Left renal cortex interstitium (tissue), 4 donors: Measurements from ENCODE around the gene FAM234B. TPM values are rescaled to one million over a fixed set of nuclear protein-coding genes. Genes with fewer than 3 reads are reported as not detected.
"Not testable (repeated sequence)": the region's sequence is repeated elsewhere in the genome, so short reads cannot be mapped to it uniquely, and the experiment has no call there.

Experiments used
- DNase-seq, 4 donors: peaks; one replicate each; pipeline ENCODE4 v3.0.0-alpha.2; 2013; ENCODE audit warnings: low read depth in 4 of 4, low spot score in 2 of 4, missing footprints in 1 of 4
- polyA plus RNA-seq, 4 donors: library from polyadenylated mRNA; unstranded; fragments of 120-200 nt; gene quantifications; one replicate each; pipeline ENCODE4 v1.2.1, GENCODE V29; 2013; ENCODE audit not compliant: insufficient read length in 4 of 4

The FAM234B gene
- polyA plus RNA-seq, 4 donors: 10.3 to 13.6 (median 12.7) TPM

DNA sequence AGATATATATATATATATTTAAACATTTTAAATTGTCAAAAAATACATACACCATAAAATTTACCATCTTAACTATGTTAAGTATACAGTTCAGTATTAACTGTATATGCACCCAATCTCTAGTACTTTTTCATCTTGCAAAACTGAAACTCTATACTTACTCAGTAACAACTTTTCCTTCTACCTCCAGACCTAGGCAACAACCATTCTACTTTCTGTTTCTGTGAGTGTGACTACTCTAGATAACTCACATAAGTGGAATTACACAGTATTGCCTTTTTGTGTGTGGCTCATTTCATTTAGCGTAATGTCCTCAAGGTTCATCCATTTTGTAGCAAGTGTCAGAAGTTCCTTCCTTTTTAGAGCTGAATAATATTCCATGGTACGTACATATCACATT, 8.2 kb downstream of the FAM234B start:
- DNase-seq: no peak

DNA sequence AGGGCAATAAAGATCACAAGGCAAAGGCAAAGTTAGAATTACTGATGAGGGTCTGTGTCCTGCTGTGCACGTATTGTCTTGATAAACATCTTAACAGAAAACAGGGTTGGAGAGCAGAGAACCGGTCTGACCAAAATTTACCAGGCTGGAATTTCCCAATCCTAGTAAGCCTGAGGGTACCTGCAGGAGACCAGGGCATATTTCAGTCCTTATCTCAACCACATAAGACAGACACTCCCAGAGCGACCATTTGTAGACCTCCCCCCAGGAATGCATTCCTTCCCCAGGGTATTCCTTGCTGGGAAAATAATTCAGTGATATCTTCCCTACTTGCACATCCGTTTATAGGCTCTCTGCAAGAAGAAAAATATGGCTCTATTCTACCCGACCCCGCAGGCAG, 9.4 kb downstream of the FAM234B start:
- not testable (repeated sequence) for DNase-seq

DNA sequence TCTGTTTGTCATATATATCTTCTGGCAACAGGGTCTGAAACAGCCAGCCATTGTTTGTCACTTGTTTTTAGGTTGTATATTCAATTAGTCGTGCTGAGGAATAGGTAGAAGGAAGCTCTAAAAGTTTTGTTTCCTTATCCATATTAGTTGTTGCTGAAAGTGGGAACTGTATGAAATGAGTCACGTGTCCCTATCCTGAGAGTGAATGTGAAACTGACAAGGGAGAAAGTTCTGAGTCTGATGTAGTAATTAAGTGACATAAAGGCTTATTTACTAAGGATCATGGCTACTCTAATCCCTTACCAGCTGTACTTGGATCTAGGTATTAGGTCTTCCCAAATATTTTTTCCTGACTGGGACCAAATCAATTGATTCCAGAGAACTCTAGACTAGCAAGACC, 16.4 kb downstream of the FAM234B start:
- no peak for DNase-seq

DNA sequence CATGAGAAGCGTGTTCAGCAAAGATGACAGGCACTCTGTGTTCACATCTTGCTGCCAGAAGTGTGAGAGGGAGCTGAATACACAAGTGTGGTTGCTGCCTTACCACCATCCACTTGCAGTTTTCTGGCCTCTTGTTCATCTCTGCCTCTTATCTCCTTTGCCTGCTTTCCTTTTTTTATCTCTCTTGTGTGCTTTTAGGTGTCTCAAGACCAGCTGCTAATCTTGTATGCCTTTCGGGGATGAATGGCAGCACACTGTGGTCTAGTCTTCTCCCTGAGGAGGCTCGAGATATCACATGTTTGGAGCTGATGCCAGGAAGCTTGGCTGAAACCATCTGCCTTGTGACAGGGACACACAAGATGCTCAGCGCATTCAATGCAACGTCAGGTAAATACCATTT, 17.2 kb downstream of the FAM234B start:
- no peak for DNase-seq

DNA sequence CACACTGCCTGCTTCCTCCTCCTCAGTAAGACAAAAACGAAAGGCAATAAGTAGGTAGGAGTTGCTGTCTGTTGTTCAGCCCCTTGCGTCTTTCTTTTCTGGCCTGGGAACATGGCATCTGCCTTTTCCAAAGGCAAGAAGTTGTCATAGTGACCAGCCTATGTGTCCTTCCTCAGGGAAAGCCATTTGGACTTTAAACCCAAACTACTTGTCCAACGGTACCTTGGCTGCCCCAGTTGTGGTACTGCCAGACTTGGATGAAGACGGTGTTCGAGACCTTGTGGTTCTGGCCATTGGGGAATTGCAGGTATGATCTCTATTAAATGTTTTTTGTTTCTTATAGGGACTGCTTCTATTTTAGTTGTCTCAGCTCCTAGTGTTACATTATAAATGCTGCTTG, 18.5 kb downstream of the FAM234B start:
- DNase-seq: no peak

DNA sequence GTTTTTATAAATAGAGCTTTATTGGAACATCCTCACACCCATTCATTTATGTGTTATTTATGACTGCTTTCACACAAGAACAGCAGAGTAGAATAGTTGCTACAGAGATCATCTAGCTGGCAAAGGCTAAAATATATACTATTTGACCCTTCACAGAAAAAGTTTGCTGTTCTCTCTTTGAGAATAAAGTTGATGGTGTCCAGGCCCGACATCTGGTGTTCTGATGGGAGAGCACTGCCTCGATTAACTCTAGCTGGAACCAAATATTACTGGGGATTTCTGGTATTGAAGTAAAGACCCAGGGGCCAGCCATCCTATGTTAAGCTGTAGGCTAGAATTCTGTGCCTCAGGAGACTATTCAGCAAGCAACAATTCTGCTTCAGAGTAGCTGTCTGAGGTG, 21.8 kb downstream of the FAM234B start:
- no peak for DNase-seq

DNA sequence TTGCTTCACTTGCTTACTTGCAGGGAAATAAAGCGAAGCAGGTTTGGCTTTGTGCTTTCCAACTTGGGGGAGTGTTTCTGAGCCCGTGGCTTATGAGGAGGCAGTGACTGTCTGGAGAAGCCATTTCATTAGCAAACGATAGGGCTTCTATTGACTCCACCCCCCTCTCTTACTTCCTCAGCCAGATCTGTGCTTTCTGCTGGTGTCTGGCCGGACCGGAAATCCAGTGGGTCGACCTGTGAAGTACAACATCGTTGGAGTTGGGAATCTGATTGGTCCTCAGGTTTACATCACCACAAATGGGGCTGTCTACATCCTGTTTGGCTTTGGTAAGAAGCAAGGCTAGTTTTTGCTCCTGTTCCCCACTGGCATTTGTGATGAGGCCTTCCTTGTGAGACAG, 22.3 kb downstream of the FAM234B start:
- no peak for DNase-seq

DNA sequence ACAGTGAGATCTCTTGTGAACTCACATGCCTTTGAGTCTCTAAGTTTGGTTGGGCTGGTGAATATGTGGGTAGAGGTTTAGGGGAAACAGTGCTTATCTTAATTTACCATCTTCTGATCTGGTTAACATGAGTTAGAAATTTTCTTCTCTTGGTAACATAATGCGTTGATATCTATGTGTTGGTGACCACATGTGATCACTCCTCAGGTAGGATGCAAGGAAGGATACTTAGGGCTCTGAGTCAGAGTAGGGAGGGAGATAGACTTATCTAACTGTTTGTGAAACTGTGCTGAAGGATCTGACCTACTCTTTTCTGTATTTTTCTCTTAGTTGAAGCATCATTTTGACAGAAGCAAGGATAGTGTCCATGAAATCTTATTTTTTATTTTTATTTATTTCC, 23.1 kb downstream of the FAM234B start:
- no peak for DNase-seq

DNA sequence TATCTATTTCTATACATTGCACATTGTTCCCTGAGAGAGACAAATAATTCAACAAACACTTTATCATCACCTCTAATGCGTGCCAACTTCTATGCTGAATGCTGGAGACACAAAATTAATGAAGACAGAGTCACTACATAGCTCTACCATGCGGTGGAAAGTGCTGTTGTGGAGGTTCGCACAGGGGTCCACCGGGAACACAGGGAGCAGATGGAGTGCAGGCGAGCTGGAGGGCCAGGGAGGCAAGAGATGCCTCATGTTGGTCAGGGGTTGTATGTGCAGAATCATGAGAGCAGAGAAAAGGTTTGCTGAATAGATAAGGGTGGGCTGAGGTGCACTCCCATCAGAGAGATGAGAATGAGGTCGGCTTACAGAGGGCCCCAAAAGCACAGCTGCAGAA, 25.2 kb downstream of the FAM234B start:
- DNase-seq: no peak

DNA sequence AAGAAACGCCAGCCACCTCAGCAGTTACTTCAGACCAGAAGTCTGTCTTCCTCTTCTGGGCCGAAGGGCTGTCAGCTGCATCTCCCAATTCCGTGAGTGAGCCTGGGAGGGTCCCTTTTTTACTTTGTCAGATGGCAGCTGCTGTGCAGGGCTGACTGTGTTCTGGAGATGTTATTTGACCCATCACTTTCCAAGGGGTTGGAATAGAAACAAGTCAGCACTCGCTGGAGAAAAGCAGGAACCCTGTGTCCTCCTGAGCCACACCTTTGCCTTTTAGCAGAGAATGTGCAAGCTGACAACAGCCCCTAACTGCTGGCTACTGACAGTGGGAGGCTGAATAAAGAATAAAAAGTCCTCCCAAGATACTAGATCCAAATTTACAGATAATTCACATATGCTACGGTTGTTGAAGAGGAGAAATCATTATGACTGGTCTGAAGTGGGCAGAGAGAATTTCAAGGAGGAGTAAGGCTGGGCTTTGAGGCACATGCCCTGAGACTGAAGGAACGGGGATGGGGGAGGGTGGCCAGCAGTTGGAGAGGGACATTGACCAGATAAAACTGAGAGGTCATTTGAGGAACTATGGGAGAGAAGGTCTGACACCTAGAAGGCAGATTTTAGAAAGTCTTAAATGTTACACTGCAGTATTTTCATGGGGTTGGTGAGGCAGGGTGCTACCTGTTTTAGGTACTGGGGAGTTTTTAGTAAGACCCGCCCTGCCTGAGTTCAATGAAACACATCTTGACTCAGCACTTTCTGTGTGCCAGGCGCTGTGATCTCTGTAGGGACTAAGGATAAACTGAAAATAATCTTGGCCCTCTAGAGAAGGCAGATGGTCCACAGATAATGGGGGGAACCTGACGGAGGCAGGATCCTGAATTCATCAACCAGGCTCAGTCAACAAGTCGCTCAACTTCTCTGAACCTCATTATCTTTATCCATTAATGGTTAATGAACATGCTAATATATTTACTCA, 27.4 kb downstream of the FAM234B start:
- DNase-seq: no peak

DNA sequence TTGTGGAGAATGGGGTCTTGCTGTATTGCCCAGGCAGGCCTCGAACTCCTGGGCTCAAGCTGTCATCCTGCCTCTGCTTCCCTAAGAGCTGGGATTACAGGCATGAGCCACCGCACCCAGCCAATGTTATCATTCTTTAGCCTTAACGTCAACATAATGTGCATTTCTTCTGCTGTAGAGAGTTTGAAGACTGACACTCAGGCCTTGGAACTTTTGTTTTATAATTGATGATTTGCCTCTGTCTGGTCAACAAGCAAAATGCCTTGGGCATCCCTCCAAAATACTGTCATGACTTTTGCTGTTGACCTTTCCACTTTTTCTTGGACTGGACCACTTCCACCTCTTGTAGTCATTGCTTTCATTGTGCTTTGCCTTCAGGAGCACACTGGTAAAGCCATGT, 29.0 kb downstream of the FAM234B start:
- DNase-seq: no peak

DNA sequence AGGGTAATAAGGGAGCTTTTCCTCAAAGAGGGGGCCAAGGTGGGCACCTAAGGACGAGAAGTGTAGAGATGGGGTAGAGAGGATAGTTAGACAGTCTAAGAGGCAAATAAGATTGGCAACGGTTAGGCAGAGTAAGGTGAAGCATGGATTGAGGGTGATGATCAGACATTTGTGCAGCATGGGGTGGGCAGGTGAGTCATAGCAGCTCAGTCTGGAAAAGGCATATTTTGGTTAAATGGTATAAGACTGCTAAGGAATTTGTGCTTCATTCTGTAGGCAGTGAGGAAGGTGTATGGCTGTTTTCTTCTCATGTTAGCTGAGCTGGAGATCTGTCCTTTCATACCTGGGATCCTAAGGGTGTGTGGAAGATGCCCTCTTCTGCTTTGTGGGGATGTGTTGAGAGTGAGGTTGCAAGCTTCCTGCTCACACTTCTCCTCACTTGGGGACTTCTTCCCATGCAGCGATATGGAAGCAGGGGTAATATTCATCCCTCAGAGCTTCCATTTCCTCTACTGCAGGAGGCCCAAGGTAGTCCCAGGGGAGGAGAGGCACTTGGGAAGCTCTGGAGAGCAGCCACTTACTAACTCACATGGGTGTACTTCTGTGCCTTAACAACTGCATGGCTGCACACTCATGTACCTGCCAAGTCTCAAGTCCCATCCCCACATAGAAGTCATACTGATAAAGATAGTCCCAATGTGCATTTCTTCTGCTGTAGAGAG, 30.4 kb downstream of the FAM234B start:
- no peak for DNase-seq

DNA sequence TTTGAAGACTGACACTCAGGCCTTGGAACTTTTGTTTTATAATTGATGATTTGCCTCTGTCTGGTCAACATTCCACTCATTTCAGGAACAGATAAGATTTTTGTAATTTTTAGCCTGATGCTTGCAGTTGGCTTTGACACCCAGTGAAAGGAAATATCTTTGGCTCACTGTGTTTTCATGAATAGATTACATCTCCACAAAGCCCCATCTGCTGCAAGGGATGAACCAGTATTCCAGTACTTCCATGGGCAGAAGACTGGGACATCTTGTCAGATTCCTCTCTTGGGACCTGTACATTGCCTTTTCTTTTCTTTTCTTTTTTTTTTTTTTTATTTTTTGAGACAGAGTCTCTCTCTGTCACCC, 30.9 kb downstream of the FAM234B start:
- DNase-seq: no peak

DNA sequence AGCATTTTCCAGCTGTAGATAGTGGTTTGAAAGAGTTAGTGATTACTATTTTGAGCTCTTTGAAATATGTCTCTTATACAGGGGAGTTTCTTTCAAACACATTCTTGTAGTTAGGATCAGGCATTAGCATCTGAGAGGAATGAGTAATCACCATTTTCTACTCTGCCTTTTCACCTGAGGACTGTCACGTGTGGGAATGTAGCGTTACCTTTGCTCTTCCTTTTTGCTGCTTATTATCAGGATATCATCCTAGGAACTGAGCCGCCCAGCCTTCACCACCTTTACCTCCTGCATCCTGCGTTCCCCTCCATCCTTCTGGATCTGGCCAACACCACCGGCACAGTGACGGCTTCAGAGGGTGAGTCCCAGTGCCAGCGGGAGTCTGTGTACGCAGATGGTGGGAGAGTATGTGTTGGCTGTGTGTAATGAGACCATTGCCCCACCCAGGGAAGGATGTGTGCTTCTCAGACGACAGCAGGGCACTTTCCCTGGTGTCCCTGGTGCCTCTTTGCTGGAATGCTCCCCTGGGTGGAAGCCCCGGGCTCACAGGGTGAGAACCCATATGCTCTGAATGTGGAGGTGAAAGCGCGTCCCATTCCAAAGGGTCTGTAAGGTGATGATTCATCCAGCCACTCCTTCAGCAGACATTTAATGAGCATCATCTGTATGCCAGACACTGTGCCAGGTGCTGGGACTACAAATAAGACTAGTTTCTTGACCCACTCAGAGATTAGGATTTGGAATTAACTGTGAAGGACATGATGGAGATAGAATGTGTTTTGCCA, 31.8 kb downstream of the FAM234B start:
- no peak for DNase-seq

DNA sequence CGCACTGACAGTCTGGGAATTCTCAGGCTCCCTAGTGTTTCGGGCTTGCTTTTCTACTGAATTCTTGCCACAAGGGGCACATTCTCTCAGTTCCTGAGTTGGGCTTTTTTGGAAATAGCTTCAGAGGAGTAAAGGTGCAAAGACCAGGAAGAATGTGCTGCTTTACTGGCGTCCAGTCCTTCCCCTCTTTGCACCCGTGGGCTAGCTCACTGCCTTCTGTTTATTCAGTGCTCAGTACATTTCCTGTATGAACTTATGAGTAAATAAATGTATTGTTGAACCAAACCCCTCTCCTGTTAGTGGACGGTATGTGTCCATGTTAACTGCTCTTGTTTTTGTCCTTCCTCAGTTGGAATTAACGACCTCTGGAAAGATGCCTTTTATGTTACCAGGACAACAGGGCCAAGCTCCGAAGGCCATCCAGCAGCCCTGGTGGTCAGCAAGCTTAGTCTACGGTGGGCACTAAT, 35.3 kb downstream of the FAM234B start:
- DNase-seq: no peak

DNA sequence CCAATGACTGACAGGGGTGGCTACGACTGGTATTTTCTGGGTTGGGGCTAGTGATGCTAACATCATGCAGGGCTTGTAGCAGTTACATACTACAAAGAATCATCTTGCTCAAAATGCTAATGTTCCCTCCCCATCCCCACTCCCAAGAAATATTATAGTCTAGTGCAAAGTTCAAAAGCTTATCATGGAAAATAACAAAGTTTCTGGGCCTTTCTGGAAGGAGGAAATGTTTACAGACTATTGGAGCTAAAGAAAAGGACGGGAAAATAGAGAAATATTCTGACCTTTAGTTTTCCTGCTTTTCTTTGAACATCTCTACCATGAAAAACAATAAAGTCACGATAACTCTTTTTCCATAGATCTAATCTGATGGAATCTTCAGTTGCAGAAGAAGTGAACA, 36.1 kb downstream of the FAM234B start:
- DNase-seq: no peak

DNA sequence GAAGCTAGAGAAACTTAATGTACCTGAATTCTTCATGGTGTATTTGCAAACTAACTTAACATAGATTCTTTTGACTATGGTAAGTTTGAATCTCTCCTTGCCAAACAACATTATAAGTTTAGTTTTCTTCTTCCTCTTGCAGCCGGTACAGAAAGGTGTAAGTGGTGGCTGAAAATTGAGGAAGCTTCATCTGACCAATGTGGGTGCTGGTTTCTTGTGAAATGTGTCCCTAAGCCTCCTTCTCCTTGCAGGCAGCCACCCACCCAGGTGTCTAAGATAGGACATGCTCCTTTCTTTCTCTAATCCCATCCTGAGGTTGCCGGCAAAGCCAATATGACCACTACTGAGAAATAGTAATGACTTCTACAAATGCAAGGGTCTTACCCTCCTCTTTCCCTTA, 38.7 kb downstream of the FAM234B start:
- DNase-seq: no peak

DNA sequence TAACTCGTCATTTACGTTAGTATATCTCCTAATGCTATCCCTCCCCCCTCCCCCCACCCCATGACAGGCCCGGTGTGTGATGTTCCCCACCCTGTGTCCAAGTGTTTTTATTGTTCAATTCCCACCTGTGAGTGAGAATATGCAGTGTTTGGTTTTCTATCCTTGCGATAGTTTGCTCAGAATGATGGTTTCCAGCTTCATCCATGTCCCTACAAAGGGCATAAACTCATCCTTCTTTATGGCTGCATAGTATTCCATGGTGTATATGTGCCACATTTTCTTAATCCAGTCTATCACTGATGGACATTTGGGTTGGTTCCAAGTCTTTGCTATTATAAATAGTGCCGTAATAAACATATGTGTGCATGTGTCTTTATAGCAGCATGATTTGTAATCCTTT, 39.5 kb downstream of the FAM234B start:
- not testable (repeated sequence) for DNase-seq

DNA sequence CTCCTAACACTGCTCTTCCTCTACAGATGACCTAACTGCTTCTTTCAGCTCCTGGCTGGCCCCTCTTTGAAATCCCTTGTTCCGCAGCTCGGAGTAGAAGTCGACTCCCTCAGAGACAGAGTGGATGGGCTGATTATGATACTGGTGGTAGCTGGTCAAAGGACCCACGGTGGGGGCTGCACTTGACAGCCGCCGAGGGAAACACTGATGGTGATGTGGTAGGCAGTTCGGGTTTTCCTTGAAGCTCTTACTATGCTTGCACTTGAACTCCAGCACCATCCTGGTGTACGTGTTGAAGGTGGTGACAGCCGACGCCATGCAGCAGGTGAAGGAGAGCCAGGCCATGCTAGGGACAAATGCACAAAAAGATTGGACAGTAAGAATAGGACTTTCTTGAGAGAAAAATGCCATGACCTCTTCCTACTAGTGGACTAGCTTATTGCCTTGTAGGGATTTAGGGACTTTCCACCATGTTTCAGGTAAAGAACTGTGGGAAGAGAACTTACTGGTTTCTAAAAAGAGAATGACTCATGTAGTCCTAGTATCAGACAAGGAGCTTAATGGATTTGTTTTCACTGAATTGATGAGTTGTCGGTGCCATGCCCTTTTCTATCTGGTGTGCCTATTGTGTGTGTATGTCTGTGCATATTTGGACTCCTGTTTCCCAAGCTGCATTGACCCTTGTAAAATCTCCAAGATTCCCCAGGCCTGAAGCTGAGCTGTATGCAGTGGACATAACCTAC, 40.9 kb downstream of the FAM234B start:
- DNase-seq: no peak

DNA sequence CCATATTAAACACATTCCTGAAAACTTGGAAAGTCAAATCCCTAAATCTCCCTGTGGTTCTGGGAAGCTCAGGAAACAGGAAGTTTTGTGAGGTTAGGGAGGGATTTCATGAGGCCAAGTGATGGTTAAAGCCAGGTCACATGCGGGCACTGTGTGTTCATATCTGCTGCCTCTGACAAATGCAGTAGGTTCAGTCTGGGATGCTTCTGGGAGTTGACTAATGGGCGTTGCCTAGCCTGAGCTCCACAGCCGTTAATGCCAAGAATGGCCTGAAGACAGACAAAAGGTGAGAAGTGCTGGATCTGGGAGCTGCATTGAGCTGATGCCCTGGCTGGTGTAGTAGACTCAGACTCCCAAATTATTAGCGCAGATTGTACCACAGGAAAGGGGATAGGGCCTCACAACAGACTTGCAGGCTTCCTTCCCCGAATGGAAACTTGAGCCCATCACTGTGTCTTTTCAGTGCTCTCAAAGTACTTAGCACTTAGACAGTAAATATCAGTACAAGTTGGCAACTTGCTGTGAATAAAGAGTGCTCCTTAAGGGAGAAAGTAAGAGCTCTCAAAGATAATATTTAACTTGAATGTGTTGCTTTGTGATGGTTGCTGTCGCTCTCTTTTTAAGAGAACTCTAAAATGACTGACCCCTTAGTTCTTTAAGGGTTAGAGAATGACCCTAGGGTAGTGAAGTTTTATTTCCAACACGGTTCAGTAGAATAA, 41.9 kb downstream of the FAM234B start:
- DNase-seq: no peak
